ENCODE measurements around the gene CCNT2. TPM values are rescaled to one million over a fixed set of nuclear protein-coding genes. Genes with fewer than 3 reads are reported as not detected.
"Not testable (repeated sequence)": the region's sequence is repeated elsewhere in the genome, so short reads cannot be mapped to it uniquely, and the experiment has no call there.

CCNT2 gene
- total RNA-seq, 1 experiment from 2014 or later = 39.4 TPM

- DNase-seq = no peak
- no peak overlapping the region for H3K27ac Mint-ChIP-seq (ENCODE audit: unreplicated experiment)
- no peaks in the 10 kb centered on the region for H3K4me1 ChIP-seq
- no peak for TF ChIP-seq CTCF (IDR thresholded peaks at IDR 0.05; ENCODE audit: insufficient read depth in 1 of 2, low read depth in 1 of 2, low read length in 1 of 2, severe bottlenecking in 1 of 2, unreplicated experiment in 1 of 2)
- ChIA-PET CTCF (no interaction called here), POLR2A (no interaction called here)
- H3K4me3 Mint-ChIP-seq (ENCODE audit: unreplicated experiment) = no peak overlapping the region
- H3K36me3 ChIP-seq (ENCODE audit: control insufficient read depth, insufficient read depth, low read length) = peaks cover 4% of the 10 kb centered on the region
- BruUV-seq (replicated peaks) = no TSS peak
- no peaks in the 10 kb centered on the region for H3K9me3 ChIP-seq
- H3K27me3 ChIP-seq (replicated peaks; ENCODE audit: control insufficient read depth, insufficient read depth, low read length) = no peaks in the 10 kb centered on the region
- H3K9me3 Mint-ChIP-seq (ENCODE audit: unreplicated experiment) = no peaks in the 10 kb centered on the region
- intact Hi-C loops (cut with micrococcal nuclease; ENCODE audit: unreplicated experiment) = no loop called here
- H3K4me1 Mint-ChIP-seq (ENCODE audit: low read depth, unreplicated experiment) = no peaks in the 10 kb centered on the region
- H3K4me3 ChIP-seq (ENCODE audit: low read depth, low read length) = no peak overlapping the region
- peaks cover 59% of the 10 kb centered on the region for H3K36me3 Mint-ChIP-seq (ENCODE audit: insufficient read depth, unreplicated experiment)
- no peaks in the 10 kb centered on the region for H3K27me3 Mint-ChIP-seq (ENCODE audit: insufficient read depth, unreplicated experiment)
These were observed 38.9 kb downstream of the CCNT2 start for GRCh38 chr2:134957477-134957876.

GRCh38 chr2:134967166-134967565 is 48.5 kb downstream of the CCNT2 start:
- H3K4me3 Mint-ChIP-seq (ENCODE audit: unreplicated experiment); BruUV-seq (replicated peaks); POLR2A ChIA-PET; H3K4me3 ChIP-seq (ENCODE audit: low read depth, low read length); H3K4me1 ChIP-seq; H3K27me3 Mint-ChIP-seq (ENCODE audit: insufficient read depth, unreplicated experiment); H3K36me3 Mint-ChIP-seq (ENCODE audit: insufficient read depth, unreplicated experiment); H3K9me3 ChIP-seq; DNase-seq; H3K4me1 Mint-ChIP-seq (ENCODE audit: low read depth, unreplicated experiment); H3K27ac Mint-ChIP-seq (ENCODE audit: unreplicated experiment); H3K27me3 ChIP-seq (replicated peaks; ENCODE audit: control insufficient read depth, insufficient read depth, low read length); H3K36me3 ChIP-seq (ENCODE audit: control insufficient read depth, insufficient read depth, low read length); CTCF ChIA-PET; H3K9me3 Mint-ChIP-seq (ENCODE audit: unreplicated experiment); intact Hi-C loops (cut with micrococcal nuclease; ENCODE audit: unreplicated experiment): not testable (repeated sequence)

- H3K27me3 ChIP-seq (replicated peaks; ENCODE audit: control insufficient read depth, insufficient read depth, low read length) = no peaks in the 10 kb centered on the region; the same call in 1 of the 2 replicates
- H3K27me3 Mint-ChIP-seq (ENCODE audit: insufficient read depth, unreplicated experiment) = peaks cover 3% of the 10 kb centered on the region
- peaks cover 10% of the 10 kb centered on the region for H3K9me3 ChIP-seq
- H3K4me3 ChIP-seq (ENCODE audit: low read depth, low read length) = no peak overlapping the region
- H3K36me3 Mint-ChIP-seq (ENCODE audit: insufficient read depth, unreplicated experiment) = no peaks in the 10 kb centered on the region
- H3K9me3 Mint-ChIP-seq (ENCODE audit: unreplicated experiment) = peaks cover 21% of the 10 kb centered on the region
- BruUV-seq (replicated peaks) = no TSS peak
- no peaks in the 10 kb centered on the region for H3K4me1 Mint-ChIP-seq (ENCODE audit: low read depth, unreplicated experiment)
- ChIA-PET CTCF (no interaction called here), POLR2A (no interaction called here)
- H3K4me1 ChIP-seq = no peaks in the 10 kb centered on the region
- H3K4me3 Mint-ChIP-seq (ENCODE audit: unreplicated experiment) = no peak overlapping the region
- TF ChIP-seq CTCF (IDR thresholded peaks at IDR 0.05; ENCODE audit: insufficient read depth in 1 of 2, low read depth in 1 of 2, low read length in 1 of 2, severe bottlenecking in 1 of 2, unreplicated experiment in 1 of 2) = no peak
- no peaks in the 10 kb centered on the region for H3K36me3 ChIP-seq (ENCODE audit: control insufficient read depth, insufficient read depth, low read length)
- no peak overlapping the region for H3K27ac Mint-ChIP-seq (ENCODE audit: unreplicated experiment)
- DNase-seq = no peak
- intact Hi-C loops (cut with micrococcal nuclease; ENCODE audit: unreplicated experiment) = no loop called here
These were observed 54.9 kb downstream of the CCNT2 start for GRCh38 chr2:134973241-134974138.

All from Caco-2 (cell line).